H9 (cell line): ENCODE measurements around the gene CHD9. TPM values are rescaled to one million over a fixed set of nuclear protein-coding genes. Genes with fewer than 3 reads are reported as not detected.

Experiments used
- DNase-seq: peaks from one replicate; pipeline ENCODE4 v3.0.0-alpha.2; 2017
- H2AFZ ChIP-seq: one replicate; pipeline ENCODE4 v1.6.1; 2013; ENCODE audit warnings: mild to moderate bottlenecking, low read length, control low read depth, moderate library complexity
- H2AK5ac ChIP-seq: 2 replicates; pipeline ENCODE4 v1.6.1; 2013; ENCODE audit warnings: low read length, control low read depth, mixed read lengths; ENCODE audit not compliant: insufficient read length
- H2BK120ac ChIP-seq: one replicate; pipeline ENCODE4 v1.6.1; 2013; ENCODE audit warnings: low read depth, mild to moderate bottlenecking, low read length, control low read depth, inconsistent platforms; ENCODE audit not compliant: poor library complexity, severe bottlenecking
- H2BK12ac ChIP-seq: 2 replicates; pipeline ENCODE4 v1.6.1; 2013; ENCODE audit warnings: low read length, control low read depth, mixed read lengths, low read depth; ENCODE audit not compliant: insufficient read length
- H2BK15ac ChIP-seq: 2 replicates; pipeline ENCODE4 v1.6.1; 2013; ENCODE audit warnings: low read depth, low read length, control low read depth
- H2BK20ac ChIP-seq: one replicate; pipeline ENCODE4 v1.6.1; 2013; ENCODE audit warnings: low read depth, mild to moderate bottlenecking, low read length, control low read depth, inconsistent platforms; ENCODE audit not compliant: poor library complexity, severe bottlenecking
- H2BK5ac ChIP-seq: 2 replicates; pipeline ENCODE4 v1.6.1; 2013; ENCODE audit warnings: low read length, control low read depth, mixed read lengths; ENCODE audit not compliant: insufficient read length
- H3K14ac ChIP-seq: 2 replicates; pipeline ENCODE4 v1.6.1; 2013; ENCODE audit warnings: low read length, control low read depth; ENCODE audit not compliant: insufficient read depth
- H3K18ac ChIP-seq: 2 replicates; pipeline ENCODE4 v1.6.1; 2013; ENCODE audit warnings: low read depth, mild to moderate bottlenecking, mixed read lengths, low read length, control low read depth; ENCODE audit not compliant: insufficient read length
- H3K23ac ChIP-seq: 2 replicates; pipeline ENCODE4 v1.6.1; 2013; ENCODE audit warnings: low read length, control low read depth, mixed read lengths, low read depth; ENCODE audit not compliant: insufficient read length
- H3K23me2 ChIP-seq: 2 replicates; pipeline ENCODE4 v1.6.1; 2013; ENCODE audit warnings: low read depth, mild to moderate bottlenecking, mixed read lengths, low read length, control low read depth; ENCODE audit not compliant: insufficient read length, poor library complexity, severe bottlenecking
- H3K27ac ChIP-seq: 2 replicates; pipeline ENCODE4 v1.5.1; 2013; ENCODE audit warnings: low read length, control low read depth, mixed read lengths, low read depth; ENCODE audit not compliant: insufficient read length
- H3K27me3 ChIP-seq: 2 replicates; pipeline ENCODE4 v1.6.1; 2013; ENCODE audit warnings: low read length, control low read depth, inconsistent platforms; ENCODE audit not compliant: insufficient read depth
- H3K4ac ChIP-seq: 2 replicates; pipeline ENCODE4 v1.6.1; 2013; ENCODE audit warnings: low read depth, mild to moderate bottlenecking, control low read depth, inconsistent platforms, low read length, moderate library complexity
- H3K4me1 ChIP-seq: 2 replicates; pipeline ENCODE4 v1.6.1; 2013; ENCODE audit warnings: low read length, control low read depth, inconsistent platforms; ENCODE audit not compliant: insufficient read depth
- H3K4me2 ChIP-seq: 2 replicates; pipeline ENCODE4 v1.6.1; 2013; ENCODE audit warnings: low read length, control low read depth, mixed read lengths; ENCODE audit not compliant: insufficient read length, insufficient read depth
- H3K56ac ChIP-seq: 2 replicates; pipeline ENCODE4 v1.6.1; 2013; ENCODE audit warnings: low read depth, mild to moderate bottlenecking, mixed read lengths, low read length, control low read depth; ENCODE audit not compliant: insufficient read length
- H3K79me1 ChIP-seq: 2 replicates; pipeline ENCODE4 v1.6.1; 2013; ENCODE audit warnings: low read depth, mild to moderate bottlenecking, moderate library complexity, low read length, control low read depth, inconsistent platforms; ENCODE audit not compliant: insufficient read depth, poor library complexity, severe bottlenecking
- H3K79me2 ChIP-seq: 2 replicates; pipeline ENCODE4 v1.6.1; 2013; ENCODE audit warnings: low read length, control low read depth, inconsistent platforms; ENCODE audit not compliant: insufficient read depth
- H3K9ac ChIP-seq: 2 replicates; pipeline ENCODE4 v1.6.1; 2013; ENCODE audit warnings: low read length, control low read depth, mixed read lengths; ENCODE audit not compliant: insufficient read length; ENCODE audit errors: extremely low read depth
- H3K9me3 ChIP-seq: one replicate; pipeline ENCODE4 v1.6.1; 2013; ENCODE audit warnings: low read depth, low read length, inconsistent platforms; ENCODE audit not compliant: control insufficient read depth
- H3T11ph ChIP-seq: one replicate; pipeline ENCODE4 v1.6.1; 2013; ENCODE audit warnings: mild to moderate bottlenecking, low read length, control low read depth, inconsistent platforms
- H4K20me1 ChIP-seq: one replicate; pipeline ENCODE4 v1.6.1; 2013; ENCODE audit not compliant: control insufficient read depth, insufficient read length, insufficient read depth
- H4K5ac ChIP-seq: 2 replicates; pipeline ENCODE4 v1.6.1; 2013; ENCODE audit warnings: low read depth, mild to moderate bottlenecking, mixed read lengths, low read length, control low read depth; ENCODE audit not compliant: insufficient read length
- H4K8ac ChIP-seq: replicated peaks from 2 replicates; pipeline ENCODE4 v1.6.1; 2013; ENCODE audit warnings: low read length, control low read depth, mixed read lengths, low read depth; ENCODE audit not compliant: insufficient read length
- H4K91ac ChIP-seq: 2 replicates; pipeline ENCODE4 v1.6.1; 2013; ENCODE audit warnings: low read depth, mild to moderate bottlenecking, moderate library complexity, mixed read lengths, low read length, control low read depth; ENCODE audit not compliant: insufficient read length
- H3K27ac Mint-ChIP-seq, 3 experiments: 2 replicates in 2 of 3; 3 replicates in 1 of 3; pipeline ENCODE4 v1.8.0; 2020 to 2021; ENCODE audit warnings: mixed read lengths in 3 of 3, mild to moderate bottlenecking in 1 of 3, moderate library complexity in 1 of 3
- H3K27me3 Mint-ChIP-seq: 2 replicates; pipeline ENCODE4 v1.8.0; 2021; ENCODE audit warnings: low read depth, mild to moderate bottlenecking, moderate library complexity, mixed read lengths
- H3K36me3 Mint-ChIP-seq, 3 experiments: 2 replicates in 2 of 3; 3 replicates in 1 of 3; pipeline ENCODE4 v1.8.0; 2020 to 2021; ENCODE audit warnings: low read depth in 3 of 3, mixed read lengths in 3 of 3; ENCODE audit not compliant: insufficient read depth in 1 of 3
- H3K4me1 Mint-ChIP-seq, 2 experiments: 2 replicates each; pipeline ENCODE4 v1.8.0; 2020; ENCODE audit warnings: mixed read lengths in 2 of 2
- H3K4me3 Mint-ChIP-seq, 2 experiments: 2 replicates in 1 of 2; 3 replicates in 1 of 2; pipeline ENCODE4 v1.8.0; 2020 to 2021; ENCODE audit warnings: mild to moderate bottlenecking in 2 of 2, mixed read lengths in 2 of 2, moderate library complexity in 1 of 2
- H3K9me3 Mint-ChIP-seq, 2 experiments: 2 replicates in 1 of 2; 3 replicates in 1 of 2; pipeline ENCODE4 v1.8.0; 2020; ENCODE audit warnings: mild to moderate bottlenecking in 2 of 2, mixed read lengths in 2 of 2, moderate library complexity in 1 of 2
- CTCF ChIP-seq: fragments of 200-600 bp; sonication (generic); conservative IDR thresholded peaks from 3 replicates; pipeline ENCODE4 v1.8.0; 2021; ENCODE audit warnings: antibody characterized with exemption, mild to moderate bottlenecking
- WGBS: extraction: QIAGEN DNeasy Blood & Tissue Kit; methylation state at CpG from one replicate; pipeline ENCODE4 v1.1.7; 2013; ENCODE audit warnings: missing lambda C conversion rate, low lambda C conversion rate, mixed read lengths; ENCODE audit not compliant: insufficient read length; ENCODE audit errors: extremely low coverage; 5-methylcytosine and 5-hydroxymethylcytosine counted together
- total RNA-seq: library from RNA; stranded (reverse); gene quantifications from 2 replicates; pipeline ENCODE4 v1.2.1, GENCODE V29; 2021

Gene CHD9
- total RNA-seq, 1 experiment from 2014 or later = 46.2 TPM

DNA sequence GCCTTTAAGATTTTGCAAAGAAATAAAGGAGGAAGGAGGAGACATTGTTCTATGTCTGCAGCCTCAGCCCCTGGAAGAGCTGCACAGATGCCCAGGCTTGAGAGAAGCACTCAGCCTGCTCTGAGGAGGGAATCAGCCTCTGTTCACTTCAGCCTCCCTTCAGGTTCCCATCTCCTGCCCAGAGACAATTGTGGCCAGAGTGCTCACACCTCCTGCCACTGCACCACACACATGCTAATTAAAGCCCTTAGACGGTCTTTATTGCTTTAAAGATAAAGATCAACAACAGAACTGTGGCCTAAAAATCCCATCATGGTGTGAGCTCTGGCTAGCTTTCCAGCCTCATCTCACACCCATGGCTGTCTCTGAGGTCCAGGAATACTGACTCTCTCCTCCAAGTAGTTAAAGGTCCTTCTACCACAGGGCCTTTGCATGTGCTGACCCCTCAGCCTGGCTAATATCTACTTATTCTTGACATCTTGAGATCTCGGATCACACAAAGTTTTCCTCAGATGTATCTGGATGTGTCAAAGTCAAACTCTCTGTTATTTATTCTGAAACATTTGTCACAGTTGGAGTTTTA is 35.9 kb upstream of the CHD9 start:
- H3K27ac ChIP-seq = no peak overlapping the region
- no peak overlapping the region for H3T11ph ChIP-seq
- no peak overlapping the region for H4K91ac ChIP-seq
- no peak overlapping the region for H2AFZ ChIP-seq
- no peaks in the 10 kb centered on the region for H4K20me1 ChIP-seq
- WGBS = no CpG with 5 or more reads among the region's 2 CpGs
- no peak overlapping the region for H3K9ac ChIP-seq
- H2BK15ac ChIP-seq = no peak overlapping the region
- no peak overlapping the region for H3K27ac Mint-ChIP-seq
- H2BK120ac ChIP-seq = no peak overlapping the region
- H4K8ac ChIP-seq = no peak overlapping the region
- no peak overlapping the region for H2AK5ac ChIP-seq
- H3K4me1 ChIP-seq = no peaks in the 10 kb centered on the region
- no peaks in the 10 kb centered on the region for H3K23me2 ChIP-seq
- no peak for DNase-seq
- H3K36me3 Mint-ChIP-seq = no peaks in the 10 kb centered on the region; a peak in 1 of 7 replicates
- no peak overlapping the region for H3K14ac ChIP-seq
- no peak overlapping the region for H3K4me3 Mint-ChIP-seq
- no peaks in the 10 kb centered on the region; the same call in 1 of the 2 replicates for H3K27me3 Mint-ChIP-seq
- H3K56ac ChIP-seq = no peak overlapping the region
- H3K23ac ChIP-seq = no peak overlapping the region
- H4K5ac ChIP-seq = no peak overlapping the region
- H2BK5ac ChIP-seq = no peak overlapping the region
- no peak overlapping the region for H2BK12ac ChIP-seq
- no peaks in the 10 kb centered on the region for H3K27me3 ChIP-seq
- TF ChIP-seq CTCF = no peak
- H3K4ac ChIP-seq = no peak overlapping the region
- H3K9me3 Mint-ChIP-seq = no peaks in the 10 kb centered on the region
- H3K18ac ChIP-seq = no peak overlapping the region
- no peak overlapping the region for H3K4me2 ChIP-seq
- no peaks in the 10 kb centered on the region for H3K79me2 ChIP-seq
- H2BK20ac ChIP-seq = no peak overlapping the region
- peaks cover 12 to 16% of the 10 kb centered on the region in 2 experiments for H3K4me1 Mint-ChIP-seq
- no peaks in the 10 kb centered on the region for H3K9me3 ChIP-seq
- no peaks in the 10 kb centered on the region for H3K79me1 ChIP-seq
